ENCODE data around the gene ASPG. TPM values are rescaled to one million over a fixed set of nuclear protein-coding genes. Genes with fewer than 3 reads are reported as not detected.

The ASPG gene
- total and polyA plus RNA-seq, 2 of the 13 experiments (the other 11 are each of a cell fraction or from before 2014, with no cell fraction given), result not detected

GRCh38 chr14:104125011-104125410 is 39.5 kb downstream of the ASPG start:
- intact Hi-C loops (cut with micrococcal nuclease; ENCODE audit: unreplicated experiment), result no loop called here
- ATAC-seq, result no peak
- H3K9me3 ChIP-seq (ENCODE audit: low read length), result peaks cover 11% of the 10 kb centered on the region

DNA sequence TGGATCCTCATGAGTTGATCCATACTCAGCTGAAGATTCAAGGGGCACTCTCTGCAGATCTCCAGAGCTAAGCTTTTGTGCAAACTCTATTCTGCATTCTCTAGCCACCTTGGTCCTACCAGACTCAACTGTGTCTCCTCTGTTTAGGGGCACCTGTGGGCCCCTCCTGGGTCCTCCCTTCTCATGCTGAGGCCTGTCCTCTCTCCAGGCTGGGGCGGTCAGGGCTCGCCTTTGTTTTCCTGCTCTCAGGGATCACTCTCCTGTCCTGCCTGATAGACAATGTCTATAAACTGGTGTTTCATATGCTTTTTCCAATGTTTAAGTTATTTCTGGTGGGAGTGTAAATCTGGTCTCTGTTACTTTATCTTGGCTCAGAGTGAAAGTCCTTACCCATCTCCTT is 41.3 kb downstream of the ASPG start:
- intact Hi-C loops (cut with micrococcal nuclease; ENCODE audit: unreplicated experiment) (no loop called here), in situ Hi-C loops (cut with HindIII; ENCODE audit: extremely low pct_ligation_motif_present, low pct_unique_long_range_greater_than_20kb) (no loop called here)
- H3K36me3 ChIP-seq (replicated peaks in 1 of 2; ENCODE audit: control insufficient read depth in 1 of 2, insufficient read depth in 2 of 2, low read length in 2 of 2), result no peaks in the 10 kb centered on the region
- no peak overlapping the region for H3K9ac ChIP-seq (ENCODE audit: insufficient read depth, low read depth, low read length)
- H2AFZ ChIP-seq (ENCODE audit: low read length), result no peak overlapping the region
- no peaks in the 10 kb centered on the region for H3K4me1 ChIP-seq (ENCODE audit: insufficient read depth, low read length)
- no peaks in the 10 kb centered on the region for H3K27me3 ChIP-seq (ENCODE audit: control insufficient read depth in 1 of 2, insufficient read depth in 2 of 2, low read length in 2 of 2)
- H3K9me3 ChIP-seq (ENCODE audit: low read length), result peaks cover 16% of the 10 kb centered on the region
- FAIRE-seq, result no peak
- no peak overlapping the region for H3K27ac ChIP-seq (ENCODE audit: extremely low read length, insufficient read depth, low read length)
- no peak overlapping the region for H3K4me2 ChIP-seq (ENCODE audit: low read depth, low read length)
- ChIA-PET CTCF (ENCODE audit: low intra/inter-chr PET ratio, low total read pairs) (no interaction called here), POLR2A (no interaction called here)
- ATAC-seq, result no peak
- no peak for DNase-seq (ENCODE audit: low spot score)
- H3K4me3 ChIP-seq (replicated peaks in 1 of 3; ENCODE audit: insufficient read depth in 1 of 3, low read depth in 2 of 3, low read length in 3 of 3), result no peak overlapping the region
- H4K20me1 ChIP-seq (ENCODE audit: insufficient read depth, low read length), result no peaks in the 10 kb centered on the region
- WGBS (ENCODE audit: low lambda C conversion rate), result 91% methylated on average over 2 of the region's 2 CpGs
- H3K79me2 ChIP-seq (ENCODE audit: insufficient read depth, low read length), result no peaks in the 10 kb centered on the region
- BruUV-seq (replicated peaks), result no TSS peak
- TF ChIP-seq CCDC6 (CRISPR knock-in tag; IDR thresholded peaks at IDR 0.05) (no peak), ZNF292 (CRISPR knock-in tag; IDR thresholded peaks at IDR 0.05; ENCODE audit: borderline replicate concordance, low read depth) (no peak), HDAC6 (IDR thresholded peaks at IDR 0.05; ENCODE audit: low read depth, low read length) (no peak), ZNF598 (CRISPR knock-in tag; IDR thresholded peaks at IDR 0.05; ENCODE audit: borderline replicate concordance) (no peak), ZIK1 (CRISPR knock-in tag; IDR thresholded peaks at IDR 0.05; ENCODE audit: borderline replicate concordance, low read depth) (no peak), KLF13 (CRISPR knock-in tag; IDR thresholded peaks at IDR 0.05) (no peak), ZMYM3 (CRISPR knock-in tag; IDR thresholded peaks at IDR 0.05) (no peak), TFDP2 (CRISPR knock-in tag; IDR thresholded peaks at IDR 0.05) (no peak), NFYC (CRISPR knock-in tag; IDR thresholded peaks at IDR 0.05) (no peak)
- TF ChIP-seq, protein P1, sequence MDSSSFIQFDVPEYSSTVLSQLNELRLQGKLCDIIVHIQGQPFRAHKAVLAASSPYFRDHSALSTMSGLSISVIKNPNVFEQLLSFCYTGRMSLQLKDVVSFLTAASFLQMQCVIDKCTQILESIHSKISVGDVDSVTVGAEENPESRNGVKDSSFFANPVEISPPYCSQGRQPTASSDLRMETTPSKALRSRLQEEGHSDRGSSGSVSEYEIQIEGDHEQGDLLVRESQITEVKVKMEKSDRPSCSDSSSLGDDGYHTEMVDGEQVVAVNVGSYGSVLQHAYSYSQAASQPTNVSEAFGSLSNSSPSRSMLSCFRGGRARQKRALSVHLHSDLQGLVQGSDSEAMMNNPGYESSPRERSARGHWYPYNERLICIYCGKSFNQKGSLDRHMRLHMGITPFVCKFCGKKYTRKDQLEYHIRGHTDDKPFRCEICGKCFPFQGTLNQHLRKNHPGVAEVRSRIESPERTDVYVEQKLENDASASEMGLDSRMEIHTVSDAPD (CRISPR knock-in tag; IDR thresholded peaks at IDR 0.05), result no peak
- TF ChIP-seq, protein P2, sequence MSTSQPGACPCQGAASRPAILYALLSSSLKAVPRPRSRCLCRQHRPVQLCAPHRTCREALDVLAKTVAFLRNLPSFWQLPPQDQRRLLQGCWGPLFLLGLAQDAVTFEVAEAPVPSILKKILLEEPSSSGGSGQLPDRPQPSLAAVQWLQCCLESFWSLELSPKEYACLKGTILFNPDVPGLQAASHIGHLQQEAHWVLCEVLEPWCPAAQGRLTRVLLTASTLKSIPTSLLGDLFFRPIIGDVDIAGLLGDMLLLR (CRISPR knock-in tag; IDR thresholded peaks at IDR 0.05), result no peak

More at GRCh38 chr14:104125011-104125410, 39.5 kb downstream of the ASPG start:
- Histone ChIP-seq H3K27me3 (ENCODE audit: control insufficient read depth in 1 of 2, insufficient read depth in 2 of 2, low read length in 2 of 2) (peaks cover 0 to 1% of the 10 kb centered on the region in 2 experiments; a peak in 2 of 5 replicates), H3K36me3 (replicated peaks in 1 of 2; ENCODE audit: control insufficient read depth in 1 of 2, insufficient read depth in 2 of 2, low read length in 2 of 2) (no peaks in the 10 kb centered on the region), H3K4me3 (replicated peaks in 1 of 3; ENCODE audit: insufficient read depth in 1 of 3, low read depth in 2 of 3, low read length in 3 of 3) (no peak overlapping the region), H3K9ac (ENCODE audit: insufficient read depth, low read depth, low read length) (no peak overlapping the region), H3K4me2 (ENCODE audit: low read depth, low read length) (no peak overlapping the region), H2AFZ (ENCODE audit: low read length) (no peak overlapping the region), H3K4me1 (ENCODE audit: insufficient read depth, low read length) (no peaks in the 10 kb centered on the region), H3K27ac (ENCODE audit: extremely low read length, insufficient read depth, low read length) (no peak overlapping the region), H3K79me2 (ENCODE audit: insufficient read depth, low read length) (no peaks in the 10 kb centered on the region), H4K20me1 (ENCODE audit: insufficient read depth, low read length) (no peaks in the 10 kb centered on the region)
- in situ Hi-C loops (cut with HindIII; ENCODE audit: extremely low pct_ligation_motif_present, low pct_unique_long_range_greater_than_20kb), result no loop called here
- FAIRE-seq (no peak), DNase-seq (ENCODE audit: low spot score) (no peak)
- CTCF ChIA-PET (ENCODE audit: low intra/inter-chr PET ratio, low total read pairs), result no interaction called here
- no peak for TF ChIP-seq NR3C1 (CRISPR knock-in tag; IDR thresholded peaks at IDR 0.05)
- TF ChIP-seq, protein P3, sequence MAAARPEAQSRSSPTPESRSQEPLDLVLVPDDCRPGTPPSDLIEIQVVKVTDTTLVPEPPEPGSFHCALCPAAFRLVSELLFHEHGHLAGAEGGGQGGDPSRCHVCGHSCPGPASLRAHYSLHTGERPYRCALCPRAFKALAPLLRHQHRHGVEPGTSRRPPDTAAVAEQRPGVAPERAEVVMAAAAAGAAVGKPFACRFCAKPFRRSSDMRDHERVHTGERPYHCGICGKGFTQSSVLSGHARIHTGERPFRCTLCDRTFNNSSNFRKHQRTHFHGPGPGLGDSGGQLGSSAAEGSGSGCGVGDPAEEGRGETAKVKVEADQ (CRISPR knock-in tag; IDR thresholded peaks at IDR 0.05; ENCODE audit: borderline replicate concordance), result no peak
- peak; percentile 94 for TF ChIP-seq ZNF317 (CRISPR knock-in tag; IDR thresholded peaks at IDR 0.05)
- POLR2A ChIA-PET, result no interaction called here
- under 1% methylated on average over 4 of the region's 4 CpGs for WGBS (ENCODE audit: low lambda C conversion rate)
- BruUV-seq (replicated peaks), result no TSS peak

Data from HepG2 (cell line).